GM12878 (cell line): Measurements from ENCODE around the gene BTBD8. TPM values are rescaled to one million over a fixed set of nuclear protein-coding genes. Genes with fewer than 3 reads are reported as not detected.

Experiments
- ATAC-seq: fragments of 200-7000 bp; cut with Tn5 transposase; 3 replicates; pipeline ENCODE4 v1.9.1; 2020; ENCODE audit warnings: mild to moderate bottlenecking, moderate library complexity
- BruUV-seq: library from RNA; stranded (reverse); fragments of 400-500 nt; replicated peaks from 2 replicates; lab custom pipeline; 2021; lab: Mats Ljungman, UMichigan
- CTCF ChIA-PET: fragments of 300-600 bp; sonication (Branson Sonifier 250); formaldehyde crosslinking; extraction: SDS; loops from one replicate; lab custom pipeline; 2021; ENCODE audit warnings: inconsistent platforms; lab: Yijun Ruan, JAX
- POLR2A ChIA-PET: fragments of 350-600 bp; formaldehyde crosslinking; extraction: SDS; loops from one replicate; lab custom pipeline; 2021; ENCODE audit warnings: inconsistent platforms; lab: Charles Lee
- RAD21 ChIA-PET: fragments of 300-600 bp; sonication (Branson Sonifier 250); formaldehyde crosslinking; loops from one replicate; lab custom pipeline; 2023; ENCODE audit warnings: antibody characterized with exemption; ENCODE audit not compliant: unreplicated experiment; lab: Charles Lee
- SMC1A ChIA-PET: fragments of 300-600 bp; sonication (Branson Sonifier 250); formaldehyde crosslinking; loops from one replicate; lab custom pipeline; 2023; ENCODE audit not compliant: unreplicated experiment, uncharacterized antibody; lab: Charles Lee
- DNase-seq: peaks from one replicate; pipeline ENCODE4 v3.0.0-alpha.2; 2011; ENCODE audit warnings: low read depth, low spot score
- FAIRE-seq: peaks from 3 replicates; lab custom pipeline; 2011; peaks lifted over from hg19 to GRCh38; lab: Jason Lieb, UNC
- H2AFZ ChIP-seq: 2 replicates; pipeline ENCODE4 v1.6.0; 2011; ENCODE audit warnings: low read depth, low read length, control low read depth; ENCODE audit not compliant: control insufficient read depth
- H3K27ac ChIP-seq: 2 replicates; pipeline ENCODE4 v1.5.1; 2011; ENCODE audit warnings: control low read depth; ENCODE audit not compliant: control insufficient read depth, insufficient read depth
- H3K27me3 ChIP-seq, 2 experiments: replicated peaks in 1 of 2; 2 replicates each; pipeline versions ENCODE4 v1.6.0 to v1.6.1; 2011; ENCODE audit warnings: low read length in 1 of 2; ENCODE audit not compliant: control insufficient read depth in 2 of 2, insufficient read depth in 2 of 2
- H3K36me3 ChIP-seq, 2 experiments: 2 replicates each; pipeline ENCODE4 v1.5.1; 2011; ENCODE audit warnings: low read length in 1 of 2; ENCODE audit not compliant: control insufficient read depth in 2 of 2, insufficient read depth in 2 of 2
- H3K4me1 ChIP-seq: 2 replicates; pipeline ENCODE4 v1.6.1; 2011; ENCODE audit warnings: mild to moderate bottlenecking, low read length, moderate library complexity, mixed read lengths; ENCODE audit not compliant: control insufficient read depth, insufficient read depth
- H3K4me2 ChIP-seq: 2 replicates; pipeline ENCODE4 v1.6.0; 2011; ENCODE audit warnings: control low read depth; ENCODE audit not compliant: control insufficient read depth, insufficient read depth
- H3K4me3 ChIP-seq: fragments of 200-600 bp; sonication (generic); 2 replicates; pipeline ENCODE4 v1.5.1; 2016
- H3K79me2 ChIP-seq: 2 replicates; pipeline ENCODE4 v1.6.0; 2011; ENCODE audit warnings: low read length; ENCODE audit not compliant: control insufficient read depth, insufficient read depth
- H3K9ac ChIP-seq: 2 replicates; pipeline ENCODE4 v1.8.0; 2011; ENCODE audit warnings: low read length, control low read depth, mixed read lengths; ENCODE audit not compliant: control insufficient read depth, insufficient read depth
- H3K9me3 ChIP-seq: replicated peaks from 3 replicates; pipeline ENCODE4 v1.5.1; 2011; ENCODE audit warnings: mild to moderate bottlenecking, low read length; ENCODE audit not compliant: control insufficient read depth, insufficient read depth
- H4K20me1 ChIP-seq: 2 replicates; pipeline ENCODE4 v1.6.0; 2011; ENCODE audit not compliant: control insufficient read depth, insufficient read depth
- CBX3 ChIP-seq: fragments of 200-600 bp; sonication (generic); IDR thresholded peaks from 2 replicates; pipeline ENCODE4 v1.6.1; 2016; ENCODE audit warnings: low read depth, borderline replicate concordance
- EGR1 ChIP-seq, 2 experiments: IDR thresholded peaks; 1 replicate in 1 of 2; 2 replicates in 1 of 2; pipeline ENCODE4 v1.6.1; 2011 to 2012; ENCODE audit warnings: low read depth in 2 of 2, low read length in 2 of 2, borderline replicate concordance in 1 of 2, mild to moderate bottlenecking in 1 of 2, moderate library complexity in 1 of 2
- EZH2 ChIP-seq: IDR thresholded peaks from 2 replicates; pipeline ENCODE4 v1.6.1; 2012; ENCODE audit warnings: low read depth, mild to moderate bottlenecking, control low read depth, inconsistent platforms, low read length, borderline replicate concordance; ENCODE audit not compliant: control insufficient read depth
- HDAC2 ChIP-seq: fragments of 200-600 bp; sonication (generic); IDR thresholded peaks from 2 replicates; pipeline ENCODE4 v1.6.1; 2017
- KDM1A ChIP-seq: fragments of 200-600 bp; sonication (generic); IDR thresholded peaks from 2 replicates; pipeline ENCODE4 v1.6.1; 2016; ENCODE audit warnings: borderline replicate concordance
- MAX ChIP-seq: IDR thresholded peaks from 2 replicates; pipeline ENCODE4 v1.6.1; 2012; ENCODE audit warnings: low read depth, low read length, improper control_type of control experiment
- MEF2A ChIP-seq: IDR thresholded peaks from 2 replicates; pipeline ENCODE4 v1.6.1; 2011; ENCODE audit warnings: low read depth, mild to moderate bottlenecking, low read length, moderate library complexity; ENCODE audit not compliant: insufficient read depth
- MTA3 ChIP-seq: IDR thresholded peaks from 2 replicates; pipeline ENCODE4 v1.6.1; 2012; ENCODE audit warnings: low read length, inconsistent platforms, borderline replicate concordance
- NR2C2 ChIP-seq: IDR thresholded peaks from 2 replicates; pipeline ENCODE4 v1.6.1; 2011; ENCODE audit warnings: borderline replicate concordance, low read depth; ENCODE audit not compliant: control insufficient read depth, insufficient read length
- NR2F1 ChIP-seq: fragments of 450-650 bp; conservative IDR thresholded peaks from 2 replicates; pipeline ENCODE4 v1.6.1; 2017; ENCODE audit warnings: mild to moderate bottlenecking
- SMAD5 ChIP-seq: IDR thresholded peaks from 2 replicates; pipeline ENCODE4 v1.6.1; 2016; ENCODE audit warnings: antibody characterized with exemption, low read depth
- SRF ChIP-seq, 2 experiments: IDR thresholded peaks; 2 replicates each; pipeline ENCODE4 v1.6.1; 2011; ENCODE audit warnings: low read depth in 2 of 2, low read length in 2 of 2, mild to moderate bottlenecking in 1 of 2, moderate library complexity in 1 of 2
- SUPT20H ChIP-seq: IDR thresholded peaks from 2 replicates; pipeline ENCODE4 v1.6.1; 2011; ENCODE audit warnings: low read depth, mild to moderate bottlenecking, low read length, moderate library complexity, borderline replicate concordance; ENCODE audit not compliant: control insufficient read depth
- YY1 ChIP-seq: IDR thresholded peaks from 2 replicates; pipeline ENCODE4 v1.6.1; 2011; ENCODE audit warnings: low read depth, mild to moderate bottlenecking, low read length
- WGBS: methylation state at CpG from one replicate; pipeline ENCODE4 v1.1.6; 2016; ENCODE audit warnings: low lambda C conversion rate; ENCODE audit not compliant: insufficient replicate concordance, insufficient coverage; ENCODE audit errors: missing lambda C conversion rate; 5-methylcytosine and 5-hydroxymethylcytosine counted together
- in situ Hi-C: fragments of 300-500 bp; cut with MboI; formaldehyde crosslinking; loops from 9 replicates; pipeline ENCODE4 v1.14.3; 2018; ENCODE audit warnings: mixed read lengths
- intact Hi-C: fragments of 100-400 bp; cut with micrococcal nuclease; formaldehyde crosslinking; loops from one replicate; pipeline ENCODE4 v1.14.2; 2022; ENCODE audit not compliant: unreplicated experiment
- polyA plus RNA-seq, 11 experiments: library from polyadenylated mRNA; depleted of rRNA in 4 of 11; unstranded in 6 of 11; stranded (reverse) in 5 of 11; fragments of >200 nt; fragmentation: Nextera tagmentation in 4 of 11; fragmentation: Illumina TruSeq in 1 of 11; extraction: Ambion mirVana in 4 of 11; extraction: Trizol in 1 of 11; gene quantifications; 1 replicate in 1 of 11; 2 replicates in 10 of 11; pipeline versions ENCODE4 v1.2.1 to v1.2.3, GENCODE V29; 2011 to 2016; ENCODE audit warnings: inconsistent platforms in 2 of 11, missing spikeins in 2 of 11, low read depth in 1 of 11
- total RNA-seq, 4 experiments: library from RNA; depleted of rRNA in 3 of 4; stranded (reverse); fragments of >200 nt in 3 of 4; fragmentation: Illumina TruSeq in 1 of 4; extraction: Trizol in 1 of 4; gene quantifications; 2 replicates each; pipeline versions ENCODE4 v1.2.1 to v1.2.3, GENCODE V29; 2013 to 2021
- TF ChIP-seq, protein P1 (sequence below): fragments of 450-650 bp; IDR thresholded peaks from 2 replicates; pipeline ENCODE4 v1.6.1; 2017; ENCODE audit warnings: low read depth, mild to moderate bottlenecking, moderate library complexity
- TF ChIP-seq, protein P2 (sequence below): fragments of 450-650 bp; IDR thresholded peaks from 2 replicates; pipeline ENCODE4 v1.6.1; 2017; ENCODE audit warnings: mild to moderate bottlenecking, moderate library complexity

The BTBD8 gene
- total and polyA plus RNA-seq, 10 of the 15 experiments (the other 5 are each of a cell fraction or from before 2014, with no cell fraction given) = 0.07 to 0.32 (median 0.19) TPM; not detected in 1

GRCh38 chr1:92117526-92117925 lies 37.4 kb downstream of the BTBD8 start (continued):
- TF ChIP-seq, protein P1, sequence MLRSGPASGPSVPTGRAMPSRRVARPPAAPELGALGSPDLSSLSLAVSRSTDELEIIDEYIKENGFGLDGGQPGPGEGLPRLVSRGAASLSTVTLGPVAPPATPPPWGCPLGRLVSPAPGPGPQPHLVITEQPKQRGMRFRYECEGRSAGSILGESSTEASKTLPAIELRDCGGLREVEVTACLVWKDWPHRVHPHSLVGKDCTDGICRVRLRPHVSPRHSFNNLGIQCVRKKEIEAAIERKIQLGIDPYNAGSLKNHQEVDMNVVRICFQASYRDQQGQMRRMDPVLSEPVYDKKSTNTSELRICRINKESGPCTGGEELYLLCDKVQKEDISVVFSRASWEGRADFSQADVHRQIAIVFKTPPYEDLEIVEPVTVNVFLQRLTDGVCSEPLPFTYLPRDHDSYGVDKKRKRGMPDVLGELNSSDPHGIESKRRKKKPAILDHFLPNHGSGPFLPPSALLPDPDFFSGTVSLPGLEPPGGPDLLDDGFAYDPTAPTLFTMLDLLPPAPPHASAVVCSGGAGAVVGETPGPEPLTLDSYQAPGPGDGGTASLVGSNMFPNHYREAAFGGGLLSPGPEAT = no peak
- TF ChIP-seq MTA3 (no peak), HDAC2 (no peak), EGR1 (IDR thresholded peaks at IDR 0.05; ENCODE audit: borderline replicate concordance in 1 of 2, low read depth in 2 of 2, low read length in 2 of 2) (no peak), SRF (IDR thresholded peaks at IDR 0.05; ENCODE audit: low read depth in 2 of 2, low read length in 2 of 2) (no peak), MAX (no peak), EZH2 (no peak)

DNA sequence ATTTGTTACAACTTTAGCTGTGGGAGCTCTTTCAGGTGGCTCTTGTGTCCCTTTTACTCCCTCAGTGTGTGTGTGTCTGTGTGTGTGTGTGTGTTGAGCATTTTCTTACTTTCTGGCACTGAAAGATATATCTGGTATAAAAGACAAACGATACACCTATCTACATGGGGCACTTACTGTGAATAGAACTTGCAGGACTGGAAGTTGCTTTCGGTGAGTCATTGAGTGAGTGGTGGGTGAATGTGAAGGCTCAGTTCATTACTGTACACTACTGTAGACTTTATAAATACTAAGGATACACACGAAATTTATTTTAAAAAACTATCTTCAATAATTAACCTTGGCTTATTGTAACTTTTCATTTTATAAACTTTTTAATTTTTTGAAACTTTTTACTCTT lies 38.7 kb downstream of the BTBD8 start:
- Histone ChIP-seq H3K9ac (no peak overlapping the region), H3K27ac (no peak overlapping the region), H3K36me3 (no peaks in the 10 kb centered on the region), H3K4me1 (no peaks in the 10 kb centered on the region)
- ChIA-PET SMC1A (no interaction called here), RAD21 (no interaction called here)
- in situ Hi-C loops = no loop called here
- DNase-seq = no peak
- TF ChIP-seq KDM1A (no peak), SMAD5 (no peak), NR2F1 (no peak), YY1 (no peak), CBX3 (no peak), MEF2A (no peak), NR2C2 (no peak), SUPT20H (no peak)
- TF ChIP-seq, protein P2, sequence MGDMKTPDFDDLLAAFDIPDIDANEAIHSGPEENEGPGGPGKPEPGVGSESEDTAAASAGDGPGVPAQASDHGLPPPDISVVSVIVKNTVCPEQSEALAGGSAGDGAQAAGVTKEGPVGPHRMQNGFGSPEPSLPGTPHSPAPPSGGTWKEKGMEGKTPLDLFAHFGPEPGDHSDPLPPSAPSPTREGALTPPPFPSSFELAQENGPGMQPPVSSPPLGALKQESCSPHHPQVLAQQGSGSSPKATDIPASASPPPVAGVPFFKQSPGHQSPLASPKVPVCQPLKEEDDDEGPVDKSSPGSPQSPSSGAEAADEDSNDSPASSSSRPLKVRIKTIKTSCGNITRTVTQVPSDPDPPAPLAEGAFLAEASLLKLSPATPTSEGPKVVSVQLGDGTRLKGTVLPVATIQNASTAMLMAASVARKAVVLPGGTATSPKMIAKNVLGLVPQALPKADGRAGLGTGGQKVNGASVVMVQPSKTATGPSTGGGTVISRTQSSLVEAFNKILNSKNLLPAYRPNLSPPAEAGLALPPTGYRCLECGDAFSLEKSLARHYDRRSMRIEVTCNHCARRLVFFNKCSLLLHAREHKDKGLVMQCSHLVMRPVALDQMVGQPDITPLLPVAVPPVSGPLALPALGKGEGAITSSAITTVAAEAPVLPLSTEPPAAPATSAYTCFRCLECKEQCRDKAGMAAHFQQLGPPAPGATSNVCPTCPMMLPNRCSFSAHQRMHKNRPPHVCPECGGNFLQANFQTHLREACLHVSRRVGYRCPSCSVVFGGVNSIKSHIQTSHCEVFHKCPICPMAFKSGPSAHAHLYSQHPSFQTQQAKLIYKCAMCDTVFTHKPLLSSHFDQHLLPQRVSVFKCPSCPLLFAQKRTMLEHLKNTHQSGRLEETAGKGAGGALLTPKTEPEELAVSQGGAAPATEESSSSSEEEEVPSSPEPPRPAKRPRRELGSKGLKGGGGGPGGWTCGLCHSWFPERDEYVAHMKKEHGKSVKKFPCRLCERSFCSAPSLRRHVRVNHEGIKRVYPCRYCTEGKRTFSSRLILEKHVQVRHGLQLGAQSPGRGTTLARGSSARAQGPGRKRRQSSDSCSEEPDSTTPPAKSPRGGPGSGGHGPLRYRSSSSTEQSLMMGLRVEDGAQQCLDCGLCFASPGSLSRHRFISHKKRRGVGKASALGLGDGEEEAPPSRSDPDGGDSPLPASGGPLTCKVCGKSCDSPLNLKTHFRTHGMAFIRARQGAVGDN = no peak
- TF ChIP-seq, all 136 proteins: peak for 0
- H3K4me2 ChIP-seq = no peak overlapping the region
- ChIA-PET POLR2A (no interaction called here), CTCF (no interaction called here)
- no peaks in the 10 kb centered on the region for H3K27me3 ChIP-seq
- no peak for ATAC-seq
- no TSS peak for BruUV-seq
- no peak overlapping the region for H2AFZ ChIP-seq
- no peaks in the 10 kb centered on the region for H4K20me1 ChIP-seq
- WGBS = 49% methylated on average over 3 of the region's 3 CpGs
- FAIRE-seq = no peak
- no peak overlapping the region for H3K4me3 ChIP-seq
- no peaks in the 10 kb centered on the region for H3K9me3 ChIP-seq
- intact Hi-C loops = no loop called here
- H3K79me2 ChIP-seq = no peaks in the 10 kb centered on the region
